HG03095 (cell line): Measurements from ENCODE around the gene MTCL3.

Experiments used
- ATAC-seq: cut with Tn5 transposase; IDR thresholded peaks from one replicate; pipeline ENCODE4 v1.9.1; 2021; ENCODE audit warnings: moderate library complexity; ENCODE audit not compliant: unreplicated experiment

Gene MTCL3

DNA sequence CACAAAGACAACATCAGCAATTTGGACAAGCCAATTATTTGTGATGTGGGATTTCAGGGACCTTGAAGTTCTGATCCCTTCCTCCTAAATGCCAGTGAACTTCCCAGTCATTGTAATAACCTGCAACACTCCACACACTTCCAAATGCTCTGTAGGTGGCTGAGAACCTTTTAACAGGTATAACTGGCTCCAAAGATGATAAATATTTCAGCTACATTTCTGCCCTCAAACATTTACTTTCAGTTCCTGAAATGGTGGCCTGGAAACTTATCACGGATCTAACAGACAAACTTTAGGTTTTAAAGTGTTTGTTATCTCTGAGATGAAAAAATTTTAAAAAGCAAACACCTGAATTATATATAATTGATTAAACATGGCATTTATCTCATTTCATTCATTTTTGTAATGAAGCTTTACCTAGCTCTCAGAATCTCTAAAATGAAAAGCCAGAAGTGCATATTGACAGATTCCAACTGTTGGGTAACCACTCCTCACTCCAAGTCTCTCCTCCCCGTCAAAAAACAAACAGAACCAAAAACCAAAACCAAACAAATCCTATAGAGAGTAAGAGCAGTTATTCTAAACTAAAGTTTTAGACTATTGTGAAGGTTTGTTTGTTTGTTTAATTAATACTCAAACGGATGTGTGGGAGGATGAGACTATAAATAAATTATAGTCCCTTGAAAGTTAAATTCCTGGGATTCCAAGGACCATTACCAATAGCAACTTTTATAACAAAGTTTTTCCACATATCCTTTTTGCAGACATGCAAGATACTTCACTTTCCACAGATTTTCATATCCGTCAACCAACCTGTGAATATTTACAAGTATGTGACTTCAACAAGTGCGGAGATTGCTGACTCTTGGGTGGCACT, 47.5 kb downstream of the MTCL3 start:
- no peak for ATAC-seq

DNA sequence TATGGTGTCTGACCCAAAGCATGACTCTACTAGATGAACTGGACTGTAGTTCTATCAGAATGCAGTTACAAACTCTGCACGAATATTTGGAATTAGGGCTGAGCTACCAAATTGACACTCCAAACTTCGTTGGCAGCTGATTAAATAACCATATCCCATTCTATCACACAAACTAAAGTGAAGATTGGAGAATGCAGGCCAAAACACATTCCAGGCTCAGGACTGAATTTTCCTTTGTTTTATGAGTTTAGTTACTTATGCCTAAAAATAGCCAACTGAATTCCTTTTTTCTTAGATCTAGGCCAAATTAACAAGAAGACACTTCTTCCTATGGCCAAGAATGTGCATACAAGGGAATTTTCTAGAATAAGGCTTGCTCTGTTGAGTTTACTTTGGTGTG, 50.2 kb downstream of the MTCL3 start:
- ATAC-seq: no peak

DNA sequence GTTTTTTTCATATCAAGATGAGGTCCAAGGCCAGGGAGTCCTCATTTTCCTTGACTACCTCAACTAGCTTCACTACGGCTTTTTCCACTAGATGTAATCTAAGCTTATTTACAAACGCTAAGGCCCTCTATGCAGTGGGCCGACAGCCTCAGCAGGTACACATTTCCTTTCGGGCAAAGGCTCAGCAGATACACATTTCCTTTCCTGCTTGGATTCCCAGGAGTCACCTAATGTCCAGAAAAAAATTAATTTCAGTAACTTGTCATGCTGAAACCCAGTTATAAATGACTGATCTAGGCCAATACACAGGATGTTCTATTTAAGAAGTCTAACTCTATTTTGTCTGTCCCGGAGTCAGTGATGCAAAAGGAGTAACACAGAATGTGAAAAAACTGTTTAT, 52.7 kb downstream of the MTCL3 start:
- ATAC-seq: no peak

DNA sequence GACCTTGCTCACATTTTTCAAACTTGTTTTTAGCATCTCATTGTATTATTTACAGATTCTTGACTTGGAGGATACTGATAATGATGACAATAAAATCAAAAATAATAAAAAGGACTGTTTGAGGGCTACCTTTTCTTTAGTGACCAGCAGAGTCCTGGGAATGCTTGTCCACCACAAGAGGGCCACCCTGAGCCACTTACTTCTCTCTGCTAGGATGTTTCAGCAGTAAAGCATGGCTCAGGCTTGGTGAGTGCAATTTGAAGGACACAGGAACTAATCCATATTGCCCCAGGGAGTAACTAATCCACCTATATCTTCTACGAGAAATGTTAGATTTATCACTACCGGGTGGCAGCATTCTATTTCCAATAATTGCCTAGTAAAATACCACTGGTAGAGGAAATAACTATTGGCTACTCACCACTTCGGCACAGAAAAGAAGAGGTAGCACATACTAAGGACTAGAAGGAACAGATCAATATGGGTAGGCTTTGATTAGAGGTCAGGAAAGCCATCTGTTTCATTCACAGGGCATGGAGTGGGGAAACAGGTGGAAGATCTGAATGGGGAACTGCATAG, 54.2 kb downstream of the MTCL3 start:
- peak; percentile 92 for ATAC-seq

DNA sequence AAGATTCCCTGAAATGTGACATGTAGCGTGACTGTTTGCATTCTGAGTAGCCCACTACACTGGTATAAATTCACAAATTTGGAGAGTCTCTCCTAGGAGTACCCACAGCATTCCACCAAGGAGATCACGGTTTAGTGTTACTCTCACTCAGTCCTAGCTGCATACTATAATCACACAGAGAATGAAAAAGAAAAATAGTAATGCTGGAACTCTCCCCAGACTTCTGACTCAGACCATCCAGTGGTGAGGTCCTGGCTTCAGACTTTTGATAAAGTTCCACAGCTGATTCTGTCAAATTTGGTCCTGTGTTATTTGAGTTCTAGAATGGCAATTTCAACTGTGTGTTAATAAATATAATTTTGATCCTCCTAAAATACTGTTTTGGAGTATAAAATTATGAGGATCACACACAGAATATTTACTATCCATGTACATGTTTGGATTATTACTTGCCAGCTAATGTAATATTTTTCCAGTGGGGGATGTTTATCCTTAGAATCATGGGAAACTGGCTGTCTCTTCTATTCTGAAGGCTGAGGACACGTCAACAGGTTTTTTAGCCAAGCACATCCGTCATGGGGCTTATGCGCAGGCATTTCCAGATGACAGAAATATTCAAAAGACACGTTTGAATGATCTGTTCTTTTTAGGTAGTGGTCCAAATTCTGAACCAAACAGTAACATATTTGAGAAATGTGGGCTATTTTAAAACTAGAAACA, 54.8 kb downstream of the MTCL3 start:
- ATAC-seq: no peak

DNA sequence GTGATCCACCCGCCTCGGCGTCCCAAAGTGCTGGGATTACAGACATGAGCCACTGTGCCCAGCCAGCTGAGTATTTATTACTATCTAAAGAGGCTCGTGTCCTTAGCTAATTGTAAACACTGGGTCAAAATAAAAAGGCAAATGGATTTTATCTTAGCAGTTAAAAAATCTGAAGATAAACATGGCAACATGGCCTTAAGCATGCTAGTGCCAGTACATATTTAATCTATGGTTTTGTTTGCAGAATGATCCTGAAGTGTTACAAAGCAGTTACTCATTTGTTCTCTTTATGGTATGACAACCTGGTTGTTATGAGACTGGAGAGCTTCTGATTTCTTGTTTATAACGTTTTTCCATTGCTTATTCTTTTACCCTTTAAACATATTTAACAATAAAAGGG, 56.1 kb downstream of the MTCL3 start:
- ATAC-seq: no peak

DNA sequence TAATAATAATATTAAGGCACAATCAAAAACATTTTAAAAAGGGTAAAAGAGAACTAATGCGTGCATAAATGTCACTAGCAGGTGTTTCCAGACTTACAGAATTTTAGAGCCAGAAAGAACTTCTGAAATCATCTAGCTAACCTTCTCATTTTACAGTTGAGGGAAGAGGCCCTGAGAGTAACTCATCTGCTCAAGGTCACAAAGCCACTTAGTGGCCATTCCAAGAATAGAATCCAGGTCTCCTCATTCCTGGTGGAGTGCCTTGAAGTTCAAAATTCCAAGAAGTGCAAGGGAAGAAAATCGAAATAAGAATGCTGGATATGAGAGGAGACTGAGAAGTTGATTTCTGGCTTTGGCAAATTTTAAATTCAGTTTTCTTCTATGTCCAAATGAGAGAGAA, 56.8 kb downstream of the MTCL3 start:
- ATAC-seq: no peak

DNA sequence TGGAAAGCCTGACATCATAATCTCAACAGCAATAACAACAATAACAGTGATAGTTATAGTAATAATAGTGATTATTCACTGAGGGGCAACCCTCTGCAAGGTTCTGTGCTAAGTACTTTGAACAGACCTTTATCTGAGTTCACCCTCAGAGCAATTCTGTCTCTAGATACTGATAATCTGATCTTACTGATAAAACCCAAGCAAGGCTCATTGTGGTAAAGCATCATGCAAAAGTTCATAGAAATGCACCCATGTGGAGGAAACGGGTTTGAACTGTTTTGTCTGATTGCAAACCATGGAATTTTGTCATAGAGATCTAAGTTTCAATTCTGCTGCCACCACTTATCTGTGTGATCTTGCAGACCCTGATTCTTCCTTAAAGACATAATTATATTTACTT, 58.7 kb downstream of the MTCL3 start:
- no peak for ATAC-seq

DNA sequence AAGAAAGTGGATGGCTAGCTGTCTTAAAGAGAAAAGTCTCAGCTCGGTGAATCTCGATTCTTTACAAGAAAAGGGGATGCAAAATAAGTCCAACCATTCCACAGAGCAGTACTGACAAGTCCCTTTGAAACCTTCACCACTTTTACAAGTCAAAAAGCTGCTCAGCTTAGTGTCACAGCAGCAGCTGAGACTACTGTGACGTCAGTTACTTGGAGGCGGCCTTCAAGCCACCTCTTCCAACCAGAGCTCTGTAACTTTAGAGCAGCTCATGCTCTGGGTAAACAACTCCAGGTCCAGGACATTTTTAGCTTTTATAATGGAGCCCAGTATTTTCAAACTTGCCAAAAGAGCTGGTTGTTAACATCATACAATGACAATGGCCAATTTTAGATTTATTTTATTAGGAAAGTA, 59.9 kb downstream of the MTCL3 start, which contains the start of gene KIAA0408:
Gene KIAA0408 (minus strand): TSS at position 159 of the 411 bp plus-strand sequence. CDS start 5,408 bp downstream, outside the sequence.
- no peak for ATAC-seq

DNA sequence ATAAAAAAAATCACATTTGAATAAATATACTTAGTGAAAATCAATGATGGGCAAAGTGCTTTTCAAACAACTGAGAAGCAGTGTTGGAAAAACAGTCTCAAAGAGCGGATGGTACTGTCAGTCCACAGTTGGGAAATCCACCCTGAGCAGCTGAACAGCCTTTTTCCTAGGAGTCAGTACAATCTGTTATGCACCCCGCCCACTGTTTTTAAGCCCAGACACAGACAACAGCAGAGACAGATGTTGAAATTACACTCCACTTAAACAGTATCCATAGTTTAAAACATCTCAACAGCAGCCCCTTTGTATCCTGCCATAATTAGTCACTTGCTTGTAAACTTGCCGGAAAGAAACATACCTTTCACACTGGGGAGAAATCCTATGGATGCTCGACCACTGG, 60.3 kb downstream of the MTCL3 start:
- ATAC-seq: no peak

DNA sequence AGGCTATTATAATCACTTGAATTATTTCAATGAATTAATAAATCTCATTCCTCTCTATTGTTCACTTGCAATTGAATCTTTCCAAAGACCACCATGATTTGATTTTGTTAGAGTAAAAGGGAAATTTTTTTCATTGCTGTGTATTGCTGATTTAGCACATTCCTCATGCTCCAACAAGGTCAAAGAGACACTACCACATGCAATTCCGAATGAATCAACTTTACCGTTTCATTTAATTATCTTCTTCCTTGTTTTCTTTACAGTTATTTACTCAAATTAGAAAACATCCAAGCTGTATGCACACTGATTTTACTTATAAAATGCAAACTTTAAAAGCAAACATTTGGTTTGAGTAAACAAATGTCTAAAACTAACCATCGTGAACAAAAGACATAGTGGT, 60.9 kb downstream of the MTCL3 start:
- no peak for ATAC-seq

DNA sequence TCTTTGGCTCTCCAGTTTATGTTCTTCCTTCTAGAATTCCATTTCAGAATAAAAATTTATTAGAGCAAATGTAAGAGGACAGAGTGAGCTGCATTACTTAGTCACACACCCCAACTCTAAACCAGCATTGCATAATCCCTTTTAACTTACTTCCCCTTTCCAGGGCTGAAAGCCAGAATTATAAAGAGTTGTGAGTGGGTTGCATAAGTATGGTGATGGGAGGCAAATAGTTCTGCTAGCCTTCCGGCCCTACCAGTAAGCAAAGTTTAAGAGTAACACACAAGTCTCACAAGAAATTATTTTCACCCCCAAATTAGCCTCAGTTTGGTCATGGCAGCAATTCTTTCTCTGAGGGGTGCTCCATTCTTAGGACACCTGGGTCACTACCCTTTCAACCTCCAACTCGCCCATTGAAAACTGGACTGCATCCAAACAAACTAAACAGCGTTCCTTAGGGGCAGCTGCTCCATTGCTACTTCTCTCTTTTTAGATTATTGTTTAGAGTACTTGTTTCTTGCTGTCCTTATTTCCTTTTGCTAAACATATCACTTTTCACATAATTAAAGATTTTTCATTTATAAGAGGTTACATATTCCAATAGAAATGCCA, 61.6 kb downstream of the MTCL3 start:
- ATAC-seq: no peak

DNA sequence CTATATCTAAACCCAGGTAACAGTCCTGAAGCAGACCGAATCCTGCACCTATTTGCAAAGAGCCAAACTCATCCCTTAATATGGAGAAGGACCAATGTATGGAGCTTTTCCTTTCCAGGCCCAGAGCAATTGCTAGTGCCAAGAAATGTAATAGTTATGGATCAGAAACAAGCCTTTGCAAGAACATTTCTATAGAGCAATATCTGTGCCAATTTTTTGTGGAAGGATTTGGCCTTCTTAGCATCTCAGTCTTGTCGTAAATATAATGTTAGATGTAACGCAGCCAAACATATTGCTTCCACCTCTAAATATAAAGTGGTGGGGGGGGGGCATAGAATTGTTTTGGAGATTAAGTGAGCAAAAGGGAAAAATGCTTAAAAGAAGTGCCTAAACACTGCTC, 62.7 kb downstream of the MTCL3 start:
- ATAC-seq: no peak

DNA sequence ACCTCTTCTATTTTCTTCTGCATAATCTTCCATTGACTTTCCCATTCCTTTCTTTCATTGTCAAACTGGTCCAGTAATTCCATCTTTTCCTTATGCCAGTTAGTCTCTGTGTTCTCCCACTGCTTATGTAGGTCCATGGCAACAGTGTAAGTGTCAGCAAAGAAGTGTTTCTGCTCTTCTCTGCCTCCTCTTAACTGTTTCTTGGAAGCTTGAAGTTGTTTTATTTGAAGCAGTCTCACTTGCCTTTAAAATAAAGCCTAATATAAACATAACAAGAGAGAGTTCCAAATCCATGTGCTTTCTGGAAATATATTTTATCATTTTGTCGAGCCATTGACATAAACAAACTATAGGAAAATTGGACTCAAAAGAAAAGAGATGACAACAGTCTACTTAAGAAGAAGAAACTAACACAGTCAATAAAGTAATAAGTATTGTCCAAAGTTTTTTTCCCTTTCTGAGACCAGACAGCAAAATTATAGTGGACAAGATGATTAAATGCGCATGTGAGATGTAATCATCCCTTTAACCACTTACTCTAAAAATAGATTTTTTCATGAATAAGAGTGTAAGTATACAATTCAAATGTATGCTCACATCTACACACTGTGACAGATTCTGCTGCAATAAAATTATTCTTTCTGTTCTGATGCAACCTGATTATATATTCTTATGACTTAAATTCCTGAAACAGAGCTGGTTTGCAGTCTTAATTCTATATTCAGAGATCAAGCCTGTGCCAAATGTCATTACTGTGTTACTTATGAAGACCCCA, 65.1 kb downstream of the MTCL3 start:
- no peak for ATAC-seq

DNA sequence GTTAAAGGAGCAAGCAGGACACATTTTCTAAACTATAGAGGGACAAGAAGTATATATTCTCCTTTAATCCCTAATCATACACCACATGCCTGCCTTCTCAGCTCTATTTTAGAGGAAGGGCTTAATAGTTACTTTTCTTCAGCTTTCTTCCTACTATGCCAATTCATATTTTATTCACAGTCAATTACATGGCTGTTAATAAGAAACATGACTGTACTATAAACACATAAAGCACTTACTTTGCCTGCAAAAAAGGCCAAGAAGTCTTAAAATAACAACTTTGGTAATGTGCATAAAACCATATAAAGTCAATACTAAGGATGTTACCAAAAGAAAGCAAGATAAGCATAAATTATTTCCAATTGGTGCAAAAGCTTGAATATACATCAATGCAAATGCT, 66.3 kb downstream of the MTCL3 start:
- ATAC-seq: no peak

DNA sequence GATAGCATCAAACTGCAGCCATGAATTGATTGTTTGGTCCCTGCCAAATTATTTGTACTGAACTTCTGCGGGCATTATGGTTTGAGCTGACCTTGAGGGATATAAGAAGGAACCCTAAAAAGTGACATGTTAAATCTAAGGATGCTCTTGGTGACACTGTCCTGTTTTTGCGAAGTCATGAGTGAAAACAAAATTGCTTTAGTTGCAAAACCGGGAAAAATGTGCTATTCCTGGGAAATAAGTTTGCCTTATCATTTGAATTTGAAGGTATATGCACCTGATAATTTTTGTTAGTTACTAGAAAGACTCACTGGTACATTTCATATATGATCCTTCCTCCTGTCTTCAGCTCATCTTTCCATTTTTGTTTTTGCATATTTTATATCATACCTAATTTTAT, 67.7 kb downstream of the MTCL3 start:
- ATAC-seq: no peak

DNA sequence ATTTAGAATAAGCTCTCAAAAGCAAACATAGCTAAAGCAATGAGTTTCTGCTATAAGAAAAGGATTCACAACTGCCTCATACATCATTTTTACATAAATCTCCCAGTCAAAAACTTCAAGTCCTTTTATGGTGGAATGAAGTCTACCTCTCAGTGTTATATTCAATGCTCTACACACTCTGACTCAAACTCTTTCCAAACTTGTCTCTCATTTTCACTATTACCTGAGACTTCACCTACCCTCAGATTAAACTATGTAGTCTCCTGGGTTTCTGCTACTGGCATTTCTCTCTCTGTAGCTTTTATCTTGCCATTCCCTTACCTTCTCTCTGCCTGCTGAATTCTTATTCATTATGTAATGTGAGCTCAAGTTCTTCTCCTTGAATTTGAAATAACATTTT, 71.4 kb downstream of the MTCL3 start:
- ATAC-seq: no peak

DNA sequence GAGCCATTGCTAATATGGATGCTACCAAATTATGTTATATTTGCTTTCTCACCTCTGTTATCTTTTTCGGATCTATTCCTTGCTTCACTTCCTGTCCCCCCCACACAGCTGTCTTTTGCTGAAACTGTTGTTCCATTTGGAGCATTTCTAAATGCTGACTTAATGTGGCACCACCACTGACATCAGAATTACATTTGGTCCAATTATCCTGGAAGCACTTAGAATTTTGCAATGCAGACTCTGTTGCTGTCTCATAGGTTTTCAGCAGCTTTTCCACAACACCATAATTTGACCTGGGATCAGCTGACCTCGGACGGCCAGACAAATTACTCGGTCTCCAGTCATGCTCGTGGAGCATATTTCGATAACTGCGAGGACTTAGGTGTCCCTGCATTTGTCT, 72.8 kb downstream of the MTCL3 start:
- no peak for ATAC-seq

DNA sequence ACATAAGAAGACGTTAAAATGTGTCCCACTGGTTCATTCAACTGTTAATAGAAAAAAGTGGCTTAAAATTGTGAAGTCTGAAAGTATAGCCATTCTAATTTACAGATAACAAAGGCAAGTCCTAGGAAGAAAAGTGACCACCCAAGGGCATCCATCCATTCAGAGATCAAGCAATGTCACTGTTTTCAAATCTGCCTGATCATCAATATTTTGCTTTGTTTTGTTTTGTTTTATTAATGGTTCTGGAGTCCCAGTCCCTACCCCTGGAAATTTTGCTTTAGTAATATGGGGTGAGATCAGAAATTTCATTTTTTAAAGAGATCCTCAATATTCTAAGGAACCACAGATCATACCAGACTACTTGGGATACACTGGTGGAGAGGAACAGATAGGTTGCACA, 77.3 kb downstream of the MTCL3 start:
- no peak for ATAC-seq

DNA sequence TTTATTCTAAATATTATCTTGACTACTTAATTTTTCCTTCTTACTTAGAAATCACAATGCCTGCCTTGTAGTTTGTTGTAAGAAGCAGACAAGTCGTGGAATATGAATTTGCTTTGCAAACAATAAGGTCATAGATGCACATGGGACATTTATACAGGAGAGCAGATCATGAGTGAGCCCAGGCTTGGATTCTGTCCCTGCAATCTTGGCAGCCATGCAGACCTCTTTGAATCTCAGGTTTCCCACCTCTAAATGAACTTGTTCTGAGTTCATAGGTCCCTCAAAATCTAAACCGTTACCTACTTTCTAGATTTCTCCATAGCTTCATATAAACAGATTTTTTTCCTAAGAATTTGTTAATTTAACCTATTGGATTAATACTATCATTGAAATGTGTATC, 79.4 kb downstream of the MTCL3 start:
- ATAC-seq: no peak
